GM23248 (cell line): ENCODE measurements around the gene EEF2.

Source experiments
- EZH2 ChIP-seq: fragments of 200-600 bp; sonication (generic); IDR thresholded peaks from 2 replicates; pipeline ENCODE4 v1.6.1; 2018; ENCODE audit warnings: antibody characterized with exemption, mild to moderate bottlenecking; ENCODE audit not compliant: insufficient read depth, poor library complexity, severe bottlenecking
- EZH2phosphoT487 ChIP-seq: fragments of 200-600 bp; sonication (generic); IDR thresholded peaks from 2 replicates; pipeline ENCODE4 v1.6.1; 2018; ENCODE audit warnings: antibody characterized with exemption, moderate library complexity, mild to moderate bottlenecking, low read depth; ENCODE audit not compliant: insufficient read depth

DNA sequence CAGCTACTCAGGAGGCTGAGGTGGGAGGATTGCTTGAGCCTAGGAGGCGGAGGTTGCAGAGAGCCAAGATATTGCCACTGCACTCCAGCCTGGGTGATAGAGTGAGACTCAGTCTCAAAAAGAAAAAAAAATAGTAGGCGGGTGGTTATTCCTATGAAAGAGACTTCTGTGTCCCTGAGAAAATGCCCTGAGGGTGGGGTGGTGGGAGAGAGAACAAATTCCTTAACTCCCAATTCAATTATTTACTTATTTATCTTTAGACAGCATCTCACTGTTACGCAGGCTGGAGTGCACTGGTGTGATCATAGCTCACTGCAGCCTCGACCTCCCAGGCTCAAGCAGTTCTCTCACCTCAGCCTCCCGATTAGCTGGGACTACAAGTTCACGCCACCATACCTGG is 10.3 kb upstream of the EEF2 start:
- no peak for TF ChIP-seq EZH2
- TF ChIP-seq EZH2phosphoT487 = no peak
